ENCODE data around the gene CCDC13.
"Not testable (repeated sequence)": the region's sequence is repeated elsewhere in the genome, so short reads cannot be mapped to it uniquely, and the experiment has no call there.

The CCDC13 gene
- 0.09 to 0.36 reads per million in 2 experiments for total RNA-seq

- DNase-seq (ENCODE audit: low read depth) = peak; percentile 72
These were observed at the start of gene CCDC13 for GRCh38 chr3:42772670-42773408. CCDC13 (minus strand) TSS chr3:42773253; CDS start chr3:42758345, 14,908 bp downstream.

GRCh38 chr3:42822828-42823227 is 49.8 kb upstream of the CCDC13 start:
- DNase-seq (ENCODE audit: low read depth) = no peak

- no peak for DNase-seq (ENCODE audit: low read depth)
These were observed 47.6 kb upstream of the CCDC13 start for GRCh38 chr3:42820746-42821051.

GRCh38 chr3:42819351-42819965 is 46.4 kb upstream of the CCDC13 start:
- no peak for DNase-seq (ENCODE audit: low read depth)

GRCh38 chr3:42815826-42816225 is 42.8 kb upstream of the CCDC13 start:
- no peak for DNase-seq (ENCODE audit: low read depth)

GRCh38 chr3:42814914-42815507 is 42.0 kb upstream of the CCDC13 start:
- DNase-seq (ENCODE audit: low read depth) = no peak

- no peak for DNase-seq (ENCODE audit: low read depth)
These were observed 41.2 kb upstream of the CCDC13 start for GRCh38 chr3:42814246-42814645.

GRCh38 chr3:42811118-42811883 is 38.2 kb upstream of the CCDC13 start:
- DNase-seq (ENCODE audit: low read depth) = not testable (repeated sequence)

GRCh38 chr3:42810706-42811105 is 37.7 kb upstream of the CCDC13 start:
- DNase-seq (ENCODE audit: low read depth) = not testable (repeated sequence)

- no peak for DNase-seq (ENCODE audit: low read depth)
These were observed 36.1 kb upstream of the CCDC13 start, which contains the start of gene ACKR2 for GRCh38 chr3:42809202-42809601. ACKR2 (plus strand) TSS chr3:42809445; CDS start chr3:42864503, 55,058 bp downstream.

- DNase-seq (ENCODE audit: low read depth) = no peak
These were observed 34.9 kb upstream of the CCDC13 start for GRCh38 chr3:42807929-42808328.

GRCh38 chr3:42805141-42805821 is 32.2 kb upstream of the CCDC13 start:
- no peak for DNase-seq (ENCODE audit: low read depth)

GRCh38 chr3:42804831-42805132 is 31.7 kb upstream of the CCDC13 start:
- no peak for DNase-seq (ENCODE audit: low read depth)

GRCh38 chr3:42804106-42804830 is 31.2 kb upstream of the CCDC13 start, which contains the start of gene HIGD1A:
HIGD1A (minus strand) TSS chr3:42804490; CDS start chr3:42794253, 10,237 bp downstream.
- DNase-seq (ENCODE audit: low read depth) = peak; percentile 89

- DNase-seq (ENCODE audit: low read depth) = peak; percentile 11
These were observed 30.5 kb upstream of the CCDC13 start for GRCh38 chr3:42803414-42804105.

GRCh38 chr3:42802876-42803413 is 29.9 kb upstream of the CCDC13 start:
- DNase-seq (ENCODE audit: low read depth) = no peak

- DNase-seq (ENCODE audit: low read depth) = no peak
These were observed 28.7 kb upstream of the CCDC13 start for GRCh38 chr3:42801784-42802183.

GRCh38 chr3:42801048-42801620 is 28.1 kb upstream of the CCDC13 start:
- DNase-seq (ENCODE audit: low read depth) = no peak

GRCh38 chr3:42800251-42800650 is 27.2 kb upstream of the CCDC13 start:
- DNase-seq (ENCODE audit: low read depth) = no peak

GRCh38 chr3:42799376-42799775 is 26.3 kb upstream of the CCDC13 start:
- no peak for DNase-seq (ENCODE audit: low read depth)

Data from T follicular helper cell (primary cell).